Skeletal muscle tissue (tissue), 4 donors: ENCODE data around the gene GGT6. TPM values are rescaled to one million over a fixed set of nuclear protein-coding genes. Genes with fewer than 3 reads are reported as not detected.
A peak's percentile ranks its signal among the peaks of the same experiment; 100 is the strongest.
"Not testable (repeated sequence)": the region's sequence is repeated elsewhere in the genome, so short reads cannot be mapped to it uniquely, and the experiment has no call there.

ENCODE experiments used
- H3K27ac ChIP-seq: one replicate; pipeline ENCODE4 v1.7.0; 2013; ENCODE audit warnings: mild to moderate bottlenecking, low read depth, low read length, inconsistent platforms
- H3K27me3 ChIP-seq, 3 donors: one replicate each; pipeline ENCODE4 v1.7.0; 2013; ENCODE audit warnings: low read length in 3 of 3; ENCODE audit not compliant: control insufficient read depth in 3 of 3, insufficient read depth in 3 of 3
- H3K36me3 ChIP-seq, 3 donors: one replicate each; pipeline ENCODE4 v1.7.0; 2013; ENCODE audit warnings: low read length in 3 of 3; ENCODE audit not compliant: control insufficient read depth in 3 of 3, insufficient read depth in 3 of 3
- H3K4me1 ChIP-seq, 3 donors: one replicate each; pipeline ENCODE4 v1.7.0; 2013; ENCODE audit warnings: low read length in 3 of 3, mild to moderate bottlenecking in 3 of 3; ENCODE audit not compliant: control insufficient read depth in 3 of 3, insufficient read depth in 3 of 3
- H3K4me3 ChIP-seq, 3 donors: one replicate each; pipeline ENCODE4 v1.7.0; 2013; ENCODE audit warnings: low read length in 3 of 3
- H3K9ac ChIP-seq, 3 donors: one replicate each; pipeline ENCODE4 v1.7.0; 2013; ENCODE audit warnings: low read length in 3 of 3, mild to moderate bottlenecking in 3 of 3, moderate library complexity in 2 of 3, low read depth in 1 of 3
- H3K9me3 ChIP-seq, 3 donors: one replicate each; pipeline ENCODE4 v1.7.0; 2013; ENCODE audit warnings: low read length in 3 of 3; ENCODE audit not compliant: control insufficient read depth in 3 of 3
- total RNA-seq: library from RNA; depleted of rRNA; stranded (reverse); fragments of >200 nt; gene quantifications from one replicate; pipeline ENCODE4 v1.2.3, GENCODE V29; 2014
- donor health status: Osteomylitis.

The GGT6 gene
- total RNA-seq, 1 donor from 2014 or later = not detected

GRCh38 chr17:4593021-4593421 lies 32.6 kb upstream of the GGT6 start:
- Histone ChIP-seq H3K9ac (peak overlapping the region; percentile 20 to 62 (median 62)), H3K27ac (peak overlapping the region; percentile 70), H3K27me3 (no peaks in the 10 kb centered on the region), H3K36me3 (peaks cover 14 to 22% (median 15%) of the 10 kb centered on the region in 3 donors), H3K4me3 (peak overlapping the region in 1 of 3 donors; percentile 9), H3K9me3 (no peaks in the 10 kb centered on the region), H3K4me1 (peaks cover 71 to 90% (median 80%) of the 10 kb centered on the region in 3 donors)

GRCh38 chr17:4592240-4593005 lies 32.0 kb upstream of the GGT6 start:
- Histone ChIP-seq H3K27ac (peak overlapping the region; percentile 70), H3K4me1 (peaks cover 70 to 90% (median 80%) of the 10 kb centered on the region in 3 donors), H3K4me3 (peak overlapping the region in 1 of 3 donors; percentile 43), H3K36me3 (peaks cover 13 to 20% (median 15%) of the 10 kb centered on the region in 3 donors), H3K9ac (peak overlapping the region; percentile 51 to 66 (median 62)), H3K9me3 (no peaks in the 10 kb centered on the region), H3K27me3 (no peaks in the 10 kb centered on the region)

GRCh38 chr17:4591529-4591928 lies 31.2 kb upstream of the GGT6 start:
- Histone ChIP-seq H3K27ac (peak overlapping the region; percentile 70), H3K36me3 (peaks cover 11 to 14% (median 12%) of the 10 kb centered on the region in 3 donors)

GRCh38 chr17:4590981-4591453 lies 30.6 kb upstream of the GGT6 start:
- H3K27me3 ChIP-seq = no peaks in the 10 kb centered on the region
- H3K36me3 ChIP-seq = peaks cover 7 to 9% (median 8%) of the 10 kb centered on the region in 3 donors
- no peaks in the 10 kb centered on the region for H3K9me3 ChIP-seq
- H3K27ac ChIP-seq = peak overlapping the region; percentile 70
- peaks cover 73 to 89% (median 84%) of the 10 kb centered on the region in 3 donors for H3K4me1 ChIP-seq
- H3K4me3 ChIP-seq = peak overlapping the region in 1 of 3 donors; percentile 43
- H3K9ac ChIP-seq = peak overlapping the region; percentile 0 to 66 (median 53)

More at GRCh38 chr17:4591529-4591928, 31.2 kb upstream of the GGT6 start:
- no peaks in the 10 kb centered on the region for H3K9me3 ChIP-seq
- peak overlapping the region in 2 of 3 donors; percentile 53 to 66 for H3K9ac ChIP-seq
- H3K4me3 ChIP-seq = peak overlapping the region in 2 of 3 donors; percentile 41 to 43
- peaks cover 71 to 90% (median 83%) of the 10 kb centered on the region in 3 donors for H3K4me1 ChIP-seq
- no peaks in the 10 kb centered on the region for H3K27me3 ChIP-seq

- not testable (repeated sequence) for H3K27me3 ChIP-seq, H3K9me3 ChIP-seq, H3K36me3 ChIP-seq
- Histone ChIP-seq H3K4me3 (peak overlapping the region in 1 of 3 donors; percentile 43), H3K9ac (peak overlapping the region in 1 of 3 donors; percentile 66), H3K27ac (peak overlapping the region; percentile 70), H3K4me1 (peaks cover 67 to 90% (median 86%) of the 10 kb centered on the region in 3 donors)
Observed at GRCh38 chr17:4590042-4590441, 29.7 kb upstream of the GGT6 start.

GRCh38 chr17:4588898-4589625 lies 28.7 kb upstream of the GGT6 start:
- Histone ChIP-seq H3K4me3 (peak overlapping the region in 1 of 3 donors; percentile 13), H3K4me1 (peaks cover 62 to 84% (median 84%) of the 10 kb centered on the region in 3 donors), H3K36me3 (peaks cover 3 to 7% (median 4%) of the 10 kb centered on the region in 3 donors), H3K9me3 (no peaks in the 10 kb centered on the region), H3K9ac (peak overlapping the region in 1 of 3 donors; percentile 3), H3K27ac (peak overlapping the region; percentile 91), H3K27me3 (peaks cover 0 to 4% (median 0%) of the 10 kb centered on the region in 3 donors)

- peaks cover 0 to 10% (median 4%) of the 10 kb centered on the region in 3 donors for H3K27me3 ChIP-seq
- peak overlapping the region in 2 of 3 donors; percentile 23 to 85 for H3K4me3 ChIP-seq
- H3K4me1 ChIP-seq = peaks cover 65 to 85% (median 85%) of the 10 kb centered on the region in 3 donors
- H3K9me3 ChIP-seq = no peaks in the 10 kb centered on the region
- H3K36me3 ChIP-seq = peaks cover 2 to 4% (median 4%) of the 10 kb centered on the region in 3 donors
- peak overlapping the region; percentile 91 for H3K27ac ChIP-seq
- H3K9ac ChIP-seq = peak overlapping the region; percentile 33 to 94 (median 64)
Observed at GRCh38 chr17:4588391-4588790, 28.0 kb upstream of the GGT6 start.

GRCh38 chr17:4587803-4588202 lies 27.4 kb upstream of the GGT6 start:
- peak overlapping the region; percentile 82 to 85 (median 83) for H3K4me3 ChIP-seq
- no peaks in the 10 kb centered on the region for H3K9me3 ChIP-seq
- H3K27me3 ChIP-seq = peaks cover 0 to 16% (median 7%) of the 10 kb centered on the region in 3 donors
- H3K36me3 ChIP-seq = peaks cover 0 to 2% (median 1%) of the 10 kb centered on the region in 3 donors
- peak overlapping the region; percentile 64 to 94 (median 86) for H3K9ac ChIP-seq
- H3K4me1 ChIP-seq = peaks cover 69 to 85% (median 85%) of the 10 kb centered on the region in 3 donors
- H3K27ac ChIP-seq = peak overlapping the region; percentile 91

- Histone ChIP-seq H3K9ac (peak overlapping the region; percentile 76 to 94 (median 86)), H3K27ac (peak overlapping the region; percentile 91), H3K36me3 (no peaks in the 10 kb centered on the region), H3K27me3 (peaks cover 0 to 21% (median 10%) of the 10 kb centered on the region in 3 donors), H3K4me3 (peak overlapping the region; percentile 82 to 85 (median 83)), H3K9me3 (no peaks in the 10 kb centered on the region), H3K4me1 (peaks cover 64 to 85% (median 81%) of the 10 kb centered on the region in 3 donors)
Observed at GRCh38 chr17:4587195-4587594, 26.8 kb upstream of the GGT6 start.
